Stimulated activated effector memory CD8-positive, alpha-beta T cell treated with anti-CD3 and anti-CD28 coated beads, Interleukin-12 subunit alpha, Interleukin-12 subunit beta, amount 100 ng/mL, for 72 hours (primary cell): ENCODE measurements around the gene ZNF789.
"Not testable (repeated sequence)": the region's sequence is repeated elsewhere in the genome, so short reads cannot be mapped to it uniquely, and the experiment has no call there.

Source experiments
- ATAC-seq: fragments of 150-1000 bp; cut with Tn5 transposase; 2 replicates; pipeline ENCODE4 v1.10.0; 2021
- DNase-seq, 2 donors: peaks; one replicate each; pipeline ENCODE4 v3.0.0; 2021 to 2022; ENCODE audit warnings: low spot score in 2 of 2
- H3K27ac Mint-ChIP-seq: one replicate; pipeline ENCODE4 v1.8.0; 2022; ENCODE audit warnings: mild to moderate bottlenecking, mixed read lengths
- H3K36me3 Mint-ChIP-seq: one replicate; pipeline ENCODE4 v1.8.0; 2022; ENCODE audit warnings: mild to moderate bottlenecking, mixed read lengths
- H3K4me1 Mint-ChIP-seq: one replicate; pipeline ENCODE4 v1.8.0; 2022; ENCODE audit warnings: mixed read lengths
- H3K4me3 Mint-ChIP-seq: one replicate; pipeline ENCODE4 v1.8.0; 2022; ENCODE audit warnings: mild to moderate bottlenecking, mixed read lengths
- H3K9me3 Mint-ChIP-seq: one replicate; pipeline ENCODE4 v1.8.0; 2022; ENCODE audit warnings: mixed read lengths

ZNF789 gene

GRCh38 chr7:99485094-99485493 lies 12.4 kb downstream of the ZNF789 start:
- Mint-ChIP-seq H3K36me3 (peaks cover 87% of the 10 kb centered on the region), H3K4me3 (no peak overlapping the region), H3K9me3 (no peaks in the 10 kb centered on the region), H3K27ac (no peak overlapping the region), H3K4me1 (no peaks in the 10 kb centered on the region)
- DNase-seq (no peak), ATAC-seq (no peak)

DNA sequence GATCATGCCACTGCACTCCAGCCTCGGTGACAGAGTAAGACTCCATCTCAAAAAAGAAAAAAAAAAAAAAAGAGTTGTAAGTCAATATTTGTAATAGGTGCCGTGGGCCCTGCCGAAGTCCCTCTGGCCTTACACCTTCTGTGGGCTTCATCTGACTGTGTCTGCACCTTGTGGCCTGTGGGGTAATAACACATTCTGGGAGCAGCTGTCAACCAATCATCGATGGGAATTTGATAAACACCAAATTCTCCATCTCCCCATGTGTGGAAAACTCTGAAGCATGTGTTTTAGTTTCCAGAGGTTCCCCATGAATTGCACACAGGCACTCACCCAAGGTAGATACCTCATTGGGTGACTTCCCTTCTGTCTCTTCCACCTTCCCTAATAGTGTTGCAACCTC lies 16.5 kb downstream of the ZNF789 start:
- Mint-ChIP-seq H3K27ac (no peak overlapping the region), H3K4me1 (no peaks in the 10 kb centered on the region), H3K36me3 (peaks cover 86% of the 10 kb centered on the region), H3K4me3 (no peak overlapping the region), H3K9me3 (no peaks in the 10 kb centered on the region)
- DNase-seq = no peak
- ATAC-seq = no peak

DNA sequence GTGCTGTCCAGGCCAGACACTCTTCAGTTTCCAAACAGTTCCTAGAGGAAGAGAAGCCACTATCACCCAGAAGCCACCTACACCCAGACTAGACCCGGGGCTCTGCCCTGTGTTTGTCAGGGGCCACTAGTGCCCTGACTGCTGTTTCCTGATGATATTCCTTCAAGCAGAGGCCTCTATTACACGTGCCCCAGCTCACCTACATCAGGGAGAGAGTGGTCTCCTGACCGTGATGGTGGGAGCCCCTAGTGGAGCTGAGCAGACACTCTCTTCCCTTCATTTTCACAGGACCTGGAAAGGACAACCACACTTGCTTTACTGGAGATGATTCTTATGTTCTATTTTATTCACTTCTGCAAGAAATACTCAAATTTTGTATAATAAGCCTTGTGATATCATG lies 18.2 kb downstream of the ZNF789 start:
- H3K4me3 Mint-ChIP-seq = no peak overlapping the region
- ATAC-seq (no peak), DNase-seq (no peak)
- H3K27ac Mint-ChIP-seq = no peak overlapping the region
- no peaks in the 10 kb centered on the region for H3K4me1 Mint-ChIP-seq
- no peaks in the 10 kb centered on the region for H3K9me3 Mint-ChIP-seq
- peaks cover 86% of the 10 kb centered on the region for H3K36me3 Mint-ChIP-seq

DNA sequence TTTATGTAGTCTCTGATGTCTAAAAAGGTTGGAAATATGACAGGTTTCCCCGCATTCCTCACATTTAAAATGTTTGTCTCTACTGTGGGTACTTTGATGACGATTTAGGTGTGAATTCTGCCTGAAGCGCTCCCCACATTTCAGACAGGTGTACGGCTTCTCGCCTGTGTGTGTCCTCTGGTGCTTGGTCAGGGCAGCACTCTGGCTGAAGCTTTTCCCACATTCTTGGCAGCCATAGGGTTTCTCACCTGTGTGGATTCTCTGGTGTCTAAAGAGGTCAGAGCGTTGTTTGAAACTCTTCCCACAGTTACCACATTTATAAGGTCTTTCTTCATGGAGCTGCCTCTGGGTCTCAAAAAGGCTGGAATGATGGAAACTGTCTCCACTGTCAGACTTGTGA lies 21.1 kb downstream of the ZNF789 start:
- DNase-seq (no peak), ATAC-seq (no peak)
- Mint-ChIP-seq H3K9me3 (no peaks in the 10 kb centered on the region), H3K4me1 (peaks cover 23% of the 10 kb centered on the region), H3K27ac (peak overlapping the region; percentile 23), H3K4me3 (no peak overlapping the region), H3K36me3 (peaks cover 92% of the 10 kb centered on the region)

GRCh38 chr7:99497766-99498545 lies 25.3 kb downstream of the ZNF789 start:
- DNase-seq = no peak
- H3K4me3 Mint-ChIP-seq = peak overlapping the region; percentile 96
- peaks cover 74% of the 10 kb centered on the region for H3K36me3 Mint-ChIP-seq
- H3K9me3 Mint-ChIP-seq = no peaks in the 10 kb centered on the region
- ATAC-seq = no peak
- peak overlapping the region; percentile 97 for H3K27ac Mint-ChIP-seq
- H3K4me1 Mint-ChIP-seq = peaks cover 34% of the 10 kb centered on the region

DNA sequence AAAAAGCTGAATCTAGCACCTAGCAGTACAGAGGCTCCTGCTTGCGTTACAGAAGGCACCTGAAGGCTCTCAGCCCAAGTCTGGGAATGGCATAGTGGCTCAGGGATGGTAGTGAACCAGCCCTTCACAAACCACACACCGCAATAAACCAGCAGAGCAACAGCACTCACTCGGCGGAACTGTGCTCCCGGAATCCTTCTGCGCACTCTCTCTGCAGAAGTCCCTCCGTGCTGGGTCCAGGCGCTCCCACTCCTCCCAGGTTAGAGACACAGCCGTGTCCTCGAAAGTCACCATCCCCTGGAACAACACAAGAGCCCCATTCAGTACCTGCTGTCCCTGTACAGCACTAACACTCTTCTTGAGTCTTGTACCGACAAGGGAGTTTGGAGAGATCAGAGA lies 25.9 kb downstream of the ZNF789 start:
- DNase-seq = no peak
- peaks cover 69% of the 10 kb centered on the region for H3K36me3 Mint-ChIP-seq
- ATAC-seq = no peak

DNA sequence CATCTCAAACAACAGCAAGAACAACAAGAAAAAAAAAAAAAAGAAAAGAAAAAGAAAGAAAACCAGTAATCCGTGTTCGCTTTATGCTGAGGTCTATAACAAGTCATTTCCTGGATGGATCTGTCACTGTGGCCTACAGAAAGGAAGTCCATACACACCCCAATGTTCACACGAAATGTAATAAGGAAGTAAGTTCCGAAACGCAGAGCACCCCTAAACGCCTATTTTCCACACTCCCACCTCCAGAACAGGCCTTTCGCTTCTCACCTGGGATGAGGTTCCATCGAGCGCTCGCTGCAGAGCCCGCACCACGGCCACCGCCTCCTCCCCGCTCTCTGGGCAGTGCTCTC lies 26.7 kb downstream of the ZNF789 start:
- peak overlapping the region; percentile 96 for H3K4me3 Mint-ChIP-seq
- no peaks in the 10 kb centered on the region for H3K9me3 Mint-ChIP-seq
- peaks cover 34% of the 10 kb centered on the region for H3K4me1 Mint-ChIP-seq
- DNase-seq = no peak
- peaks cover 62% of the 10 kb centered on the region for H3K36me3 Mint-ChIP-seq
- H3K27ac Mint-ChIP-seq = peak overlapping the region; percentile 97
- ATAC-seq = peak; percentile 63

More for the DNA sequence above, 25.9 kb downstream of the ZNF789 start:
- peak overlapping the region; percentile 96 for H3K4me3 Mint-ChIP-seq
- H3K9me3 Mint-ChIP-seq = no peaks in the 10 kb centered on the region
- H3K27ac Mint-ChIP-seq = peak overlapping the region; percentile 97
- peaks cover 34% of the 10 kb centered on the region for H3K4me1 Mint-ChIP-seq

DNA sequence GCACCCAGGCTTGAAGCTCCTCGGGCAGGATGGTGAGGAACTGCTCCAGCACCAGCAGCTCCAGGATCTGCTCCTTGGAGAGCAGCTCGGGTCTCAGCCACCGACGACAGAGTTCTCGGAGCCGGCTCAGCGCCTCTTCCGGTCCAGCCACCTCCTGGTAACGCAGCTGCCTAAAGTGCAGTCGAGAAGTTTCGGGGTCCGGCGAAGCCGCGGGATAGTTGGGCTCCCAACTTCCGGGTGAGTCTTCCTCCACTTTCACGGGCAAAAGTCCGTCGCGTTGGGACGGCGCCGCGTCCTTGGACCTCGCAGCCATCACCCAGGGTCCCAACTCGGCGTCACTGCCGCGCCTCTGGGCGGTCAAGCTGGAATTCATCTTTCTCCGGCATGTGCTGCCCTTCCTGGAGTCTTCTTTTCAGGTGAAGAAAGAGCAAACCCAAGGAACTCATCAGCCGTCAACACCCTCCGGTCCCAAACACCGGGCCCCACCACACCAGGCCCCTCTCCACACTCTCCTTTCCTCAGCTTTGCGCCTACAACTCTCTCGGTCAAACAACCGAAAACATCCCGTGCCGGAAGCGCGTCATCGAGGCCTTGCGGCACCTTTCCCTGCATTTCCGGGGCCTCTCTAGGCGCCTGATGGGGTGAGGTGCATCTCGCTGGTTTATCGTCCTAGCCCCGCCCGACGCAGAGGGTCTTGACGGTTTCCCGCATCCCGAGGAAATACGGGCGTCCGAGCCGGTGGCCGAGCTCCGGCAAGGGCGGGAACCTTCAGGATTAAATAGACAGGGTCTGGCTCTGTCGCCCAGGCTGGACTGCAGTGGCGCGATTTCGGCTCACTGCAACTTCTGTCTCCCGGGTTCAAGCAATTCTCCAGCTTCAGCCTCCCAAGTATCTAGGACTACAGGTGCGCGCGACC lies 27.3 kb downstream of the ZNF789 start, which contains the start of gene ZNF394:
Gene ZNF394, minus strand, starts transcription at position 561 of the 916 bp plus-strand sequence. Its CDS starts 188 bp downstream, at position 373.
- Mint-ChIP-seq H3K4me3 (peak within 1 kb of the TSS; percentile 96), H3K36me3 (peaks cover 60% of the 10 kb centered on the region), H3K9me3 (no peaks in the 10 kb centered on the region), H3K4me1 (peaks cover 34% of the 10 kb centered on the region), H3K27ac (peak within 1 kb of the TSS; percentile 97)
- ATAC-seq (peak; percentile 71), DNase-seq (peak; percentile 67 to 91)

- no peak for ATAC-seq
- Mint-ChIP-seq H3K27ac (peak overlapping the region; percentile 97), H3K4me3 (peak overlapping the region; percentile 96), H3K4me1 (peaks cover 36% of the 10 kb centered on the region), H3K9me3 (no peaks in the 10 kb centered on the region), H3K36me3 (peaks cover 53% of the 10 kb centered on the region)
- no peak for DNase-seq
Observed at GRCh38 chr7:99500637-99501009, 27.9 kb downstream of the ZNF789 start.

DNA sequence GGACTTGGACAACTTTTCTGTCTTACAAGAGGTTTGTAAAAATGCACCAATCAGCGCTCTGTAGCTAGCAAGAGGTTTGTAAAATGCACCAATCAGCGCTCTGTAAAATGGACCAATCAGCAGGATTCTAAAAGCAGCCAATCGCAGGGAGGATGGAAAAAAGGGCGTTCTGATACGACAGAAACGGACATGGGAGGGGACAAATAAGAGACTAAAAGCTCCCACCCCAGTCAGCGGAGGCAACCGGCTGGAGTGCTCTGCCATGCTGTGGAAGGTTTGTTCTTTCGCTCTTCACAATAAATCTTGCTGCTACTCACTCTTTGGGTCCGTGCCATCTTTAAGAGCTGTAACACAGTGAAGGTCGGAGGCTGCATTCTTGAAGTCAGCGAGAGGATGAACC lies 28.5 kb downstream of the ZNF789 start:
- Mint-ChIP-seq H3K4me1 (peaks cover 39% of the 10 kb centered on the region), H3K27ac (peak overlapping the region; percentile 97), H3K36me3 (peaks cover 51% of the 10 kb centered on the region), H3K4me3 (peak overlapping the region; percentile 96)
- DNase-seq, ATAC-seq, H3K9me3 Mint-ChIP-seq: not testable (repeated sequence)

DNA sequence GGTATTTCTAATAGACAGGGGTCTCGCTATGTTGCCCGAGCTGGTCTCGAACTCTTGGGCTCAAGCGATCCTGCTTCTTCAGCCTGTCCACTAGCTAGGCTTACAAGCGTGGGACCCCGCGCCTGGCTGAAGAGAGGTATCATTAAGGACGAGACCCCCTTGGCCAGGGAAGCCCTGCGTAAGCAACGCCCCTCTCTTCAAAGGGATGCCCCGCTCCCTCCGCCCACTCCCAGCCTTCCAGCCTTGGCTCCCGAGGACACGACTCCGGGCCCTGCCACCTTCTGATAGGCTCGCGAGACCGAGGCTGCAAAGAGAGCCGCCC lies 31.6 kb downstream of the ZNF789 start:
- DNase-seq (no peak), ATAC-seq (no peak)
- peak overlapping the region; percentile 90 for H3K27ac Mint-ChIP-seq
- peaks cover 35% of the 10 kb centered on the region for H3K36me3 Mint-ChIP-seq
- peaks cover 27% of the 10 kb centered on the region for H3K4me1 Mint-ChIP-seq
- H3K4me3 Mint-ChIP-seq = peak overlapping the region; percentile 80
- H3K9me3 Mint-ChIP-seq = no peaks in the 10 kb centered on the region

GRCh38 chr7:99504603-99505323 lies 32.1 kb downstream of the ZNF789 start, which contains the start of gene ZKSCAN5:
TSS of gene ZKSCAN5 (plus strand) at chr7:99504662. CDS start at chr7:99506045, 1,383 bp downstream.
- peak within 1 kb of the TSS; percentile 90 for H3K27ac Mint-ChIP-seq
- peaks cover 27% of the 10 kb centered on the region for H3K4me1 Mint-ChIP-seq
- no peaks in the 10 kb centered on the region for H3K9me3 Mint-ChIP-seq
- peaks cover 34% of the 10 kb centered on the region for H3K36me3 Mint-ChIP-seq
- peak; percentile 92 to 98 for DNase-seq
- peak within 1 kb of the TSS; percentile 80 for H3K4me3 Mint-ChIP-seq
- ATAC-seq = peak; percentile 91

DNA sequence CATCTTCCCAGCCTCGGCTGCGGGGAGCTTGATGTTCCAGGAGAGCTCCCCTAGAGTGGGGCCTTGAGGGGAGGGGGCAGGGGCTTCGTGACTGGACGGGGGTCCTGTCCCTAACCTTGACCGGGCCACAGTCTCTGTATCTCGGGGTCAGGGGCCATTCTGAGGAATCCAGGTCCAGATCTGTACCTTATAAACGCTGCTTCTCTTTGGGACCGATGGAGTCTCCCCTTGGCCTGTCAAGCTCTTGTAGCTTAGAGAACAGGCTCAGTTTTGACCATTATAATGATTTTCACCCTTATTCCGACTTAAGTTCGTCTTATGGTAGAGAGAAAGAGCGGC lies 32.6 kb downstream of the ZNF789 start:
- Mint-ChIP-seq H3K36me3 (peaks cover 33% of the 10 kb centered on the region), H3K4me3 (peak overlapping the region; percentile 80), H3K9me3 (no peaks in the 10 kb centered on the region), H3K27ac (peak overlapping the region; percentile 90), H3K4me1 (peaks cover 27% of the 10 kb centered on the region)
- DNase-seq = no peak
- ATAC-seq = no peak

- H3K4me3 Mint-ChIP-seq = no peak overlapping the region
- peaks cover 14% of the 10 kb centered on the region for H3K4me1 Mint-ChIP-seq
- ATAC-seq = no peak
- no peaks in the 10 kb centered on the region for H3K9me3 Mint-ChIP-seq
- H3K27ac Mint-ChIP-seq = no peak overlapping the region
- peaks cover 84% of the 10 kb centered on the region for H3K36me3 Mint-ChIP-seq
- DNase-seq = no peak
Observed at GRCh38 chr7:99514050-99514449, 41.4 kb downstream of the ZNF789 start.

DNA sequence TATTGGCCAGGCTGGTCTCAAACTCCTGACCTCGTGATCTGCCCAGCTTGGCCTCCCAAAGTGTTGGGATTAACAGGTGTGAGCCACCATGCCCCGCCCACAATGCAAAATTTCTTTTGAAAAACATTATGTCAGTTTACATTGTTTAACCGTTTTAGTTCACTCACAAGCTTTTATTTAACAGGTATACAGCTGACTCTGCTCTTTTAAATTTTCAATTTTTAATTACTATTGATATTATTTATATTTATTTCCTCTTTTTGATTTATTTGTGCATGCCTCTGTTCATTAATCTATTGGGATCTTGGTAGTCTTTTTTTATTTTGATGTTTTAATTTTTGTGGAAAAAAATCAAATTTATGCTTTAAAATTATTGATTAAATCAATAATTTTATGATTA lies 48.7 kb downstream of the ZNF789 start:
- no peak overlapping the region for H3K4me3 Mint-ChIP-seq
- ATAC-seq (no peak), DNase-seq (no peak)
- H3K36me3 Mint-ChIP-seq = peaks cover 84% of the 10 kb centered on the region
- H3K9me3 Mint-ChIP-seq = no peaks in the 10 kb centered on the region
- H3K27ac Mint-ChIP-seq = no peak overlapping the region
- no peaks in the 10 kb centered on the region for H3K4me1 Mint-ChIP-seq
